Measurements from ENCODE around the gene C7. TPM values are rescaled to one million over a fixed set of nuclear protein-coding genes. Genes with fewer than 3 reads are reported as not detected.

C7 gene
- total and polyA plus RNA-seq, 2 experiments from 2014 or later = 0.05 to 0.07 TPM

DNA sequence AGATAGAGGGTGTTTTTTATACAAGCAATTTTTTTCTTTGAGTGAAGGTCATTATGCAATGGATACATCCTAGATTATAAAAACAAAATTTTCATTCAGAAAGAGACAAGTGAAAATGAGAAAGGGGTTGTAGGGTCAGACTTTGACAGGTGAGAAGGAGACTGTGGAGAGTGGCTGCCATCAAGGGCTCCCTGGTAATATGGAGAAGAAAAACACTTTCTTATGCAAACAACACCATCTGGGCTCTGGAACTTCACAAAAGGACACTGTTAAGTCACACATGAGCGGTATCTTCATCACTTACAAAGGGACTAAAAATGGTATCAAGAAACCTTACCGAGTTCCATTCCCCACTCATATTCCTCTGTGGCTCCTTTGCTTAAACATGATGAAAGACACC lies 23.5 kb downstream of the C7 start:
- Histone ChIP-seq H3K36me3 (ENCODE audit: insufficient read depth) (no peaks in the 10 kb centered on the region), H3K27ac (ENCODE audit: low read depth) (no peak overlapping the region), H3K9me2 (ENCODE audit: insufficient read depth) (peaks cover 6% of the 10 kb centered on the region; the same call in 1 of the 2 replicates), H3K4me1 (ENCODE audit: insufficient read depth) (peaks cover 31% of the 10 kb centered on the region), H4K20me1 (replicated peaks; ENCODE audit: insufficient read depth) (no peaks in the 10 kb centered on the region), H3K79me2 (replicated peaks; ENCODE audit: insufficient read depth) (no peaks in the 10 kb centered on the region), H3F3A (replicated peaks; ENCODE audit: low read depth) (no peaks in the 10 kb centered on the region), H3K4me3 (peak overlapping the region; percentile 13; the same call in 1 of the 2 replicates), H2AFZ (no peak overlapping the region), H3K27me3 (ENCODE audit: insufficient read depth) (no peaks in the 10 kb centered on the region), H3K4me2 (peak overlapping the region; percentile 42)
- Mint-ChIP-seq H3K4me3 (no peak overlapping the region), H3K27ac (no peak overlapping the region), H3K9me3 (no peaks in the 10 kb centered on the region), H3K36me3 (ENCODE audit: low read depth) (no peaks in the 10 kb centered on the region), H3K4me1 (peaks cover 29% of the 10 kb centered on the region), H3K27me3 (ENCODE audit: insufficient read depth, low read depth, poor library complexity) (no peaks in the 10 kb centered on the region)
- peak; percentile 15 for DNase-seq (ENCODE audit: low spot score)
- peak; percentile 59 for ATAC-seq
- no peak for TF ChIP-seq EZH2phosphoT487 (IDR thresholded peaks at IDR 0.05; ENCODE audit: unreplicated experiment)
- TF ChIP-seq, protein P1, sequence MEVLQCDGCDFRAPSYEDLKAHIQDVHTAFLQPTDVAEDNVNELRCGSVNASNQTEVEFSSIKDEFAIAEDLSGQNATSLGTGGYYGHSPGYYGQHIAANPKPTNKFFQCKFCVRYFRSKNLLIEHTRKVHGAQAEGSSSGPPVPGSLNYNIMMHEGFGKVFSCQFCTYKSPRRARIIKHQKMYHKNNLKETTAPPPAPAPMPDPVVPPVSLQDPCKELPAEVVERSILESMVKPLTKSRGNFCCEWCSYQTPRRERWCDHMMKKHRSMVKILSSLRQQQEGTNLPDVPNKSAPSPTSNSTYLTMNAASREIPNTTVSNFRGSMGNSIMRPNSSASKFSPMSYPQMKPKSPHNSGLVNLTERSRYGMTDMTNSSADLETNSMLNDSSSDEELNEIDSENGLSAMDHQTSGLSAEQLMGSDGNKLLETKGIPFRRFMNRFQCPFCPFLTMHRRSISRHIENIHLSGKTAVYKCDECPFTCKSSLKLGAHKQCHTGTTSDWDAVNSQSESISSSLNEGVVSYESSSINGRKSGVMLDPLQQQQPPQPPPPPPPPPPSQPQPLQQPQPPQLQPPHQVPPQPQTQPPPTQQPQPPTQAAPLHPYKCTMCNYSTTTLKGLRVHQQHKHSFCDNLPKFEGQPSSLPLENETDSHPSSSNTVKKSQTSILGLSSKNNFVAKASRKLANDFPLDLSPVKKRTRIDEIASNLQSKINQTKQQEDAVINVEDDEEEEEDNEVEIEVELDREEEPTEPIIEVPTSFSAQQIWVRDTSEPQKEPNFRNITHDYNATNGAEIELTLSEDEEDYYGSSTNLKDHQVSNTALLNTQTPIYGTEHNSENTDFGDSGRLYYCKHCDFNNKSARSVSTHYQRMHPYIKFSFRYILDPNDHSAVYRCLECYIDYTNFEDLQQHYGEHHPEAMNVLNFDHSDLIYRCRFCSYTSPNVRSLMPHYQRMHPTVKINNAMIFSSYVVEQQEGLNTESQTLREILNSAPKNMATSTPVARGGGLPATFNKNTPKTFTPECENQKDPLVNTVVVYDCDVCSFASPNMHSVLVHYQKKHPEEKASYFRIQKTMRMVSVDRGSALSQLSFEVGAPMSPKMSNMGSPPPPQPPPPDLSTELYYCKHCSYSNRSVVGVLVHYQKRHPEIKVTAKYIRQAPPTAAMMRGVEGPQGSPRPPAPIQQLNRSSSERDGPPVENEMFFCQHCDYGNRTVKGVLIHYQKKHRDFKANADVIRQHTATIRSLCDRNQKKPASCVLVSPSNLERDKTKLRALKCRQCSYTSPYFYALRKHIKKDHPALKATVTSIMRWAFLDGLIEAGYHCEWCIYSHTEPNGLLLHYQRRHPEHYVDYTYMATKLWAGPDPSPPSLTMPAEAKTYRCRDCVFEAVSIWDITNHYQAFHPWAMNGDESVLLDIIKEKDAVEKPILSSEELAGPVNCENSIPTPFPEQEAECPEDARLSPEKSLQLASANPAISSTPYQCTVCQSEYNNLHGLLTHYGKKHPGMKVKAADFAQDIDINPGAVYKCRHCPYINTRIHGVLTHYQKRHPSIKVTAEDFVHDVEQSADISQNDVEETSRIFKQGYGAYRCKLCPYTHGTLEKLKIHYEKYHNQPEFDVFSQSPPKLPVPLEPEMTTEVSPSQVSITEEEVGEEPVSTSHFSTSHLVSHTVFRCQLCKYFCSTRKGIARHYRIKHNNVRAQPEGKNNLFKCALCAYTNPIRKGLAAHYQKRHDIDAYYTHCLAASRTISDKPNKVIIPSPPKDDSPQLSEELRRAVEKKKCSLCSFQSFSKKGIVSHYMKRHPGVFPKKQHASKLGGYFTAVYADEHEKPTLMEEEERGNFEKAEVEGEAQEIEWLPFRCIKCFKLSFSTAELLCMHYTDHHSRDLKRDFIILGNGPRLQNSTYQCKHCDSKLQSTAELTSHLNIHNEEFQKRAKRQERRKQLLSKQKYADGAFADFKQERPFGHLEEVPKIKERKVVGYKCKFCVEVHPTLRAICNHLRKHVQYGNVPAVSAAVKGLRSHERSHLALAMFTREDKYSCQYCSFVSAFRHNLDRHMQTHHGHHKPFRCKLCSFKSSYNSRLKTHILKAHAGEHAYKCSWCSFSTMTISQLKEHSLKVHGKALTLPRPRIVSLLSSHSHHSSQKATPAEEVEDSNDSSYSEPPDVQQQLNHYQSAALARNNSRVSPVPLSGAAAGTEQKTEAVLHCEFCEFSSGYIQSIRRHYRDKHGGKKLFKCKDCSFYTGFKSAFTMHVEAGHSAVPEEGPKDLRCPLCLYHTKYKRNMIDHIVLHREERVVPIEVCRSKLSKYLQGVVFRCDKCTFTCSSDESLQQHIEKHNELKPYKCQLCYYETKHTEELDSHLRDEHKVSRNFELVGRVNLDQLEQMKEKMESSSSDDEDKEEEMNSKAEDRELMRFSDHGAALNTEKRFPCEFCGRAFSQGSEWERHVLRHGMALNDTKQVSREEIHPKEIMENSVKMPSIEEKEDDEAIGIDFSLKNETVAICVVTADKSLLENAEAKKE (CRISPR knock-in tag; IDR thresholded peaks at IDR 0.05) = peak; percentile 17; the same call in 1 of the 2 replicates

DNA sequence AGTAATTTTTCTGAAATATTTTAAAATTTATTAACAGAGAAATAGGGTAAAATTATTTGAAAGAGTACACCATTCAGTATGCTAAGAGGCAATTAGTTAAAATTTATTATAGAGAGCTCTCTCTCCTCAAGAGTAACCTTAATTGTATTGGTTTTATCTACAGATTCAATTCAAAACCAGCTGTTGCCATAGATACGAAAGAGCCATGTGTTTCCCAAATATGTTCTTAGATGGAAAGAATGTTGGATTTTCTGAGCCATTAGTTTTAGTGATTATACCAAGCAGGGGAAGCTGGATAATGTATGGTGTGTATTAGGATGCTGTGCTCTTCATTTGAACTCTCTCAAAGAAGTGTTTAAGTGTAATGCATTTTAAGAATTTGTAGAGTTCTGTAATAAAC lies 27.8 kb downstream of the C7 start:
- Mint-ChIP-seq H3K36me3 (ENCODE audit: low read depth) (no peaks in the 10 kb centered on the region), H3K4me3 (no peak overlapping the region), H3K4me1 (peaks cover 22% of the 10 kb centered on the region), H3K27ac (no peak overlapping the region), H3K27me3 (ENCODE audit: insufficient read depth, low read depth, poor library complexity) (no peaks in the 10 kb centered on the region), H3K9me3 (no peaks in the 10 kb centered on the region)
- DNase-seq (ENCODE audit: low spot score) (no peak), ATAC-seq (no peak)
- Histone ChIP-seq H3F3A (replicated peaks; ENCODE audit: low read depth) (no peaks in the 10 kb centered on the region), H3K27me3 (ENCODE audit: insufficient read depth) (no peaks in the 10 kb centered on the region), H3K79me2 (replicated peaks; ENCODE audit: insufficient read depth) (no peaks in the 10 kb centered on the region), H3K4me3 (no peak overlapping the region), H3K27ac (ENCODE audit: low read depth) (no peak overlapping the region), H3K4me2 (no peak overlapping the region), H4K20me1 (replicated peaks; ENCODE audit: insufficient read depth) (no peaks in the 10 kb centered on the region), H3K9me2 (ENCODE audit: insufficient read depth) (peaks cover 6% of the 10 kb centered on the region; the same call in 1 of the 2 replicates), H3K36me3 (ENCODE audit: insufficient read depth) (no peaks in the 10 kb centered on the region), H3K4me1 (ENCODE audit: insufficient read depth) (peaks cover 21% of the 10 kb centered on the region), H2AFZ (no peak overlapping the region)
- TF ChIP-seq, protein P2, sequence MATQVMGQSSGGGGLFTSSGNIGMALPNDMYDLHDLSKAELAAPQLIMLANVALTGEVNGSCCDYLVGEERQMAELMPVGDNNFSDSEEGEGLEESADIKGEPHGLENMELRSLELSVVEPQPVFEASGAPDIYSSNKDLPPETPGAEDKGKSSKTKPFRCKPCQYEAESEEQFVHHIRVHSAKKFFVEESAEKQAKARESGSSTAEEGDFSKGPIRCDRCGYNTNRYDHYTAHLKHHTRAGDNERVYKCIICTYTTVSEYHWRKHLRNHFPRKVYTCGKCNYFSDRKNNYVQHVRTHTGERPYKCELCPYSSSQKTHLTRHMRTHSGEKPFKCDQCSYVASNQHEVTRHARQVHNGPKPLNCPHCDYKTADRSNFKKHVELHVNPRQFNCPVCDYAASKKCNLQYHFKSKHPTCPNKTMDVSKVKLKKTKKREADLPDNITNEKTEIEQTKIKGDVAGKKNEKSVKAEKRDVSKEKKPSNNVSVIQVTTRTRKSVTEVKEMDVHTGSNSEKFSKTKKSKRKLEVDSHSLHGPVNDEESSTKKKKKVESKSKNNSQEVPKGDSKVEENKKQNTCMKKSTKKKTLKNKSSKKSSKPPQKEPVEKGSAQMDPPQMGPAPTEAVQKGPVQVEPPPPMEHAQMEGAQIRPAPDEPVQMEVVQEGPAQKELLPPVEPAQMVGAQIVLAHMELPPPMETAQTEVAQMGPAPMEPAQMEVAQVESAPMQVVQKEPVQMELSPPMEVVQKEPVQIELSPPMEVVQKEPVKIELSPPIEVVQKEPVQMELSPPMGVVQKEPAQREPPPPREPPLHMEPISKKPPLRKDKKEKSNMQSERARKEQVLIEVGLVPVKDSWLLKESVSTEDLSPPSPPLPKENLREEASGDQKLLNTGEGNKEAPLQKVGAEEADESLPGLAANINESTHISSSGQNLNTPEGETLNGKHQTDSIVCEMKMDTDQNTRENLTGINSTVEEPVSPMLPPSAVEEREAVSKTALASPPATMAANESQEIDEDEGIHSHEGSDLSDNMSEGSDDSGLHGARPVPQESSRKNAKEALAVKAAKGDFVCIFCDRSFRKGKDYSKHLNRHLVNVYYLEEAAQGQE (IDR thresholded peaks at IDR 0.05; ENCODE audit: unreplicated experiment) = no peak
- TF ChIP-seq ZNF331 (CRISPR knock-in tag; IDR thresholded peaks at IDR 0.05; ENCODE audit: low read depth) (no peak), JUNB (IDR thresholded peaks at IDR 0.05; ENCODE audit: unreplicated experiment) (no peak)

Data from GM23338 (cell line).